Natural killer cell (primary cell): ENCODE data around the gene FGD2. TPM values are rescaled to one million over a fixed set of nuclear protein-coding genes. Genes with fewer than 3 reads are reported as not detected.
A peak's percentile ranks its signal among the peaks of the same experiment; 100 is the strongest.

Experiments
- ATAC-seq, 3 donors: fragments of 150-1000 bp in 2 of 3; fragments of 200-7000 bp in 1 of 3; cut with Tn5 transposase; 1 replicate in 1 of 3; 2 replicates in 2 of 3; pipeline ENCODE4 v1.10.0; 2021; ENCODE audit warnings: mild to moderate bottlenecking in 2 of 3, moderate library complexity in 2 of 3
- DNase-seq, 2 donors: peaks; one replicate each; pipeline versions ENCODE4 v3.0.0 to v3.0.0-alpha.2; 2013 to 2021; ENCODE audit warnings: mixed read lengths in 1 of 2
- H3K27ac ChIP-seq: one replicate; pipeline ENCODE4 v1.5.1; 2013; ENCODE audit warnings: mild to moderate bottlenecking, low read length
- H3K27me3 ChIP-seq: one replicate; pipeline ENCODE4 v1.6.1; 2013; ENCODE audit warnings: low read length; ENCODE audit not compliant: control insufficient read depth, insufficient read depth
- H3K36me3 ChIP-seq: one replicate; pipeline ENCODE4 v1.6.1; 2013; ENCODE audit warnings: low read length; ENCODE audit not compliant: control insufficient read depth, insufficient read depth
- H3K4me1 ChIP-seq: one replicate; pipeline ENCODE4 v1.6.1; 2013; ENCODE audit warnings: low read length; ENCODE audit not compliant: control insufficient read depth, insufficient read depth
- H3K4me3 ChIP-seq: one replicate; pipeline ENCODE4 v1.5.1; 2013; ENCODE audit warnings: low read length
- H3K9me3 ChIP-seq: one replicate; pipeline ENCODE4 v1.6.1; 2013; ENCODE audit warnings: low read length; ENCODE audit not compliant: control insufficient read depth, insufficient read depth
- H3K27ac Mint-ChIP-seq, 2 donors: one replicate each; pipeline ENCODE4 v1.8.0; 2022; ENCODE audit warnings: mild to moderate bottlenecking in 2 of 2, mixed read lengths in 2 of 2, moderate library complexity in 1 of 2
- H3K27me3 Mint-ChIP-seq, 2 donors: one replicate each; pipeline ENCODE4 v1.8.0; 2022; ENCODE audit warnings: low read depth in 2 of 2, mixed read lengths in 2 of 2
- H3K36me3 Mint-ChIP-seq: one replicate; pipeline ENCODE4 v1.8.0; 2022; ENCODE audit warnings: mixed read lengths
- H3K4me1 Mint-ChIP-seq, 2 donors: one replicate each; pipeline ENCODE4 v1.8.0; 2022; ENCODE audit warnings: mixed read lengths in 2 of 2
- H3K4me3 Mint-ChIP-seq: one replicate; pipeline ENCODE4 v1.8.0; 2022; ENCODE audit warnings: mild to moderate bottlenecking, moderate library complexity, mixed read lengths
- H3K9me3 Mint-ChIP-seq, 2 donors: one replicate each; pipeline ENCODE4 v1.8.0; 2022; ENCODE audit warnings: mixed read lengths in 2 of 2
- WGBS: methylation state at CpG from one replicate; pipeline ENCODE4 v1.1.7; 2013; ENCODE audit warnings: missing lambda C conversion rate; ENCODE audit not compliant: insufficient coverage; 5-methylcytosine and 5-hydroxymethylcytosine counted together
- intact Hi-C: fragments of 100-400 bp; cut with micrococcal nuclease; formaldehyde crosslinking; loops from one replicate; pipeline ENCODE4 v1.14.2; 2022
- total RNA-seq, 4 donors: library from RNA; stranded (reverse); fragments of 120-200 nt in 1 of 4; gene quantifications; one replicate each; pipeline versions ENCODE4 v1.2.3 to v1.2.4, GENCODE V29; 2013 to 2022
- TF ChIP-seq, protein P1 (sequence below): fragments of 200-600 bp; IDR thresholded peaks from one replicate; pipeline ENCODE4 v1.8.0; 2022; ENCODE audit warnings: antibody characterized with exemption

The FGD2 gene
- total RNA-seq, 3 donors from 2014 or later (not counting 1 experiment from before 2014, with no cell fraction given): 6.3 to 22.3 (median 14.1) TPM

GRCh38 chr6:36961441-36962435 is 43.7 kb upstream of the FGD2 start:
- intact Hi-C loops: no loop called here
- DNase-seq (no peak), ATAC-seq (no peak)
- Mint-ChIP-seq H3K36me3 (no peaks in the 10 kb centered on the region), H3K27ac (no peak overlapping the region), H3K4me1 (peaks cover 12 to 33% of the 10 kb centered on the region in 2 donors), H3K4me3 (no peak overlapping the region), H3K27me3 (peaks cover 16 to 24% of the 10 kb centered on the region in 2 donors), H3K9me3 (no peaks in the 10 kb centered on the region)
- Histone ChIP-seq H3K27me3 (no peaks in the 10 kb centered on the region), H3K36me3 (no peaks in the 10 kb centered on the region), H3K27ac (no peak overlapping the region), H3K4me3 (no peak overlapping the region), H3K9me3 (no peaks in the 10 kb centered on the region), H3K4me1 (peaks cover 27% of the 10 kb centered on the region)
- WGBS: 61% methylated on average over 40 of the region's 40 CpGs
- TF ChIP-seq, protein P1, sequence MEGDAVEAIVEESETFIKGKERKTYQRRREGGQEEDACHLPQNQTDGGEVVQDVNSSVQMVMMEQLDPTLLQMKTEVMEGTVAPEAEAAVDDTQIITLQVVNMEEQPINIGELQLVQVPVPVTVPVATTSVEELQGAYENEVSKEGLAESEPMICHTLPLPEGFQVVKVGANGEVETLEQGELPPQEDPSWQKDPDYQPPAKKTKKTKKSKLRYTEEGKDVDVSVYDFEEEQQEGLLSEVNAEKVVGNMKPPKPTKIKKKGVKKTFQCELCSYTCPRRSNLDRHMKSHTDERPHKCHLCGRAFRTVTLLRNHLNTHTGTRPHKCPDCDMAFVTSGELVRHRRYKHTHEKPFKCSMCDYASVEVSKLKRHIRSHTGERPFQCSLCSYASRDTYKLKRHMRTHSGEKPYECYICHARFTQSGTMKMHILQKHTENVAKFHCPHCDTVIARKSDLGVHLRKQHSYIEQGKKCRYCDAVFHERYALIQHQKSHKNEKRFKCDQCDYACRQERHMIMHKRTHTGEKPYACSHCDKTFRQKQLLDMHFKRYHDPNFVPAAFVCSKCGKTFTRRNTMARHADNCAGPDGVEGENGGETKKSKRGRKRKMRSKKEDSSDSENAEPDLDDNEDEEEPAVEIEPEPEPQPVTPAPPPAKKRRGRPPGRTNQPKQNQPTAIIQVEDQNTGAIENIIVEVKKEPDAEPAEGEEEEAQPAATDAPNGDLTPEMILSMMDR: no peak

GRCh38 chr6:36962874-36963273 is 42.6 kb upstream of the FGD2 start:
- Histone ChIP-seq H3K4me3 (no peak overlapping the region), H3K4me1 (peaks cover 27% of the 10 kb centered on the region), H3K27ac (no peak overlapping the region), H3K27me3 (no peaks in the 10 kb centered on the region), H3K36me3 (peaks cover 8% of the 10 kb centered on the region), H3K9me3 (no peaks in the 10 kb centered on the region)
- no peaks in the 10 kb centered on the region for H3K9me3 Mint-ChIP-seq
- intact Hi-C loops: no loop called here
- WGBS: 34% methylated on average over 12 of the region's 12 CpGs
- no peaks in the 10 kb centered on the region for H3K36me3 Mint-ChIP-seq
- H3K27ac Mint-ChIP-seq: peak overlapping the region; percentile 20 to 57
- TF ChIP-seq, protein P1: no peak
- peaks cover 12 to 25% of the 10 kb centered on the region in 2 donors for H3K4me1 Mint-ChIP-seq
- ATAC-seq (peak; percentile 58 to 68 (median 59)), DNase-seq (peak; percentile 49 to 87)
- H3K27me3 Mint-ChIP-seq: peaks cover 13 to 15% of the 10 kb centered on the region in 2 donors
- peak overlapping the region; percentile 49 for H3K4me3 Mint-ChIP-seq

- peak in 1 of 2 donors; percentile 59 for DNase-seq
- Histone ChIP-seq H3K27ac (no peak overlapping the region), H3K4me1 (peaks cover 27% of the 10 kb centered on the region), H3K4me3 (no peak overlapping the region), H3K27me3 (no peaks in the 10 kb centered on the region), H3K9me3 (no peaks in the 10 kb centered on the region), H3K36me3 (peaks cover 16% of the 10 kb centered on the region)
- peaks cover 12 to 25% of the 10 kb centered on the region in 2 donors for H3K4me1 Mint-ChIP-seq
- 50% methylated on average over 11 of the region's 11 CpGs for WGBS
- ATAC-seq: peak in 1 of 3 donors; percentile 34
- intact Hi-C loops: no loop called here
- H3K9me3 Mint-ChIP-seq: no peaks in the 10 kb centered on the region
- H3K36me3 Mint-ChIP-seq: no peaks in the 10 kb centered on the region
- H3K4me3 Mint-ChIP-seq: peak overlapping the region; percentile 25
- peak overlapping the region; percentile 20 to 57 for H3K27ac Mint-ChIP-seq
- peaks cover 13 to 15% of the 10 kb centered on the region in 2 donors for H3K27me3 Mint-ChIP-seq
- TF ChIP-seq, protein P1: no peak
These were observed 41.8 kb upstream of the FGD2 start for GRCh38 chr6:36963451-36964290.
